ENCODE measurements around the gene EXOC7. TPM values are rescaled to one million over a fixed set of nuclear protein-coding genes. Genes with fewer than 3 reads are reported as not detected.

Gene EXOC7
- total RNA-seq, 2 experiments from 2014 or later = 163 to 164 TPM

DNA sequence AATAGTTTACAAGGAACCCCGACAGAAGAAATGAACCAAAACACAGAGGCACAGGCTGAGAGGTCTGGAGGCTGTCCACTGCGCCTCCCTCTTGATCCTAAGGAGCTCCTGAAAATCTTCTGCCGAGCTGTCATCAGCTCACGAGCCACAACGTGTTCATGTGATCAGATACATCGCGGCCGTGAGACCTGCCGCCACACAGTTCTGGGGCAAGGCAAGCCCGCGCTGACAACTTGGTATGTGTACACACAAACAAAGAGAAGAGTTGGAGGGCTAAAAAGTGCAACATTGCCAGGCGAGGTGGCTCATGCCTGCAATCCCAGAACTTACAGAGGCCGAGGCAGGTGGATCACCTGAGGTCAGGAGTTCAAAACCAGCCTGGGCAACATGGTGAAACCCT lies 7.6 kb downstream of the EXOC7 start:
- Mint-ChIP-seq H3K4me3 (no peak overlapping the region), H3K27ac (no peak overlapping the region), H3K27me3 (no peaks in the 10 kb centered on the region), H3K4me1 (peaks cover 7% of the 10 kb centered on the region), H3K36me3 (peaks cover 16% of the 10 kb centered on the region), H3K9me3 (no peaks in the 10 kb centered on the region)
- DNase-seq (no peak), ATAC-seq (ENCODE audit: low read depth) (no peak)
- POLR2A ChIA-PET = interaction anchor here (0.6 kb wide), 1 partner anchor 40 kb away, joined by 6 read pairs; no protein-coding TSS in a partner anchor

DNA sequence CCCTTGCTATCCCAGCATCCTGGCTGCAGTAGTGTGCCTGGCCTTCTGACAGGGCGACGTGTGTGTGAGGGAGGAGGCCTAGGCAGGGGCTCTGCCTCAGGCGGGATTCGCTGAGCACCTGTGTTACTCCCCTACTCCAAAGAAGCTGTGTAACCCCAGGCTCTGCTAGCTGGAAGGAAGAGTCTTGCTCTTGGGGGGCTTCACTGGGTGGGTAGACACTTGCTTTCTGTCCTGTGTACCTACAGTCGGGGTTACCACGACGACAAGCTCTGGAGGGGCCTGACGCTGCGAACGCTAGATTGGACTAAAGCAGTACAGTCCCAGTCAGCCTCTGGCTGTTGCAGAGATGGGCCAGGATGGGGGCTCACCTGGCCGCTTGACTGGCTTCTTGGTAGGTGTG lies 9.5 kb downstream of the EXOC7 start:
- no peak for ATAC-seq (ENCODE audit: low read depth)
- POLR2A ChIA-PET = no interaction called here
- Mint-ChIP-seq H3K4me1 (peaks cover 4% of the 10 kb centered on the region), H3K4me3 (no peak overlapping the region), H3K27me3 (no peaks in the 10 kb centered on the region), H3K27ac (no peak overlapping the region), H3K36me3 (peaks cover 13% of the 10 kb centered on the region), H3K9me3 (no peaks in the 10 kb centered on the region)
- no peak for DNase-seq

DNA sequence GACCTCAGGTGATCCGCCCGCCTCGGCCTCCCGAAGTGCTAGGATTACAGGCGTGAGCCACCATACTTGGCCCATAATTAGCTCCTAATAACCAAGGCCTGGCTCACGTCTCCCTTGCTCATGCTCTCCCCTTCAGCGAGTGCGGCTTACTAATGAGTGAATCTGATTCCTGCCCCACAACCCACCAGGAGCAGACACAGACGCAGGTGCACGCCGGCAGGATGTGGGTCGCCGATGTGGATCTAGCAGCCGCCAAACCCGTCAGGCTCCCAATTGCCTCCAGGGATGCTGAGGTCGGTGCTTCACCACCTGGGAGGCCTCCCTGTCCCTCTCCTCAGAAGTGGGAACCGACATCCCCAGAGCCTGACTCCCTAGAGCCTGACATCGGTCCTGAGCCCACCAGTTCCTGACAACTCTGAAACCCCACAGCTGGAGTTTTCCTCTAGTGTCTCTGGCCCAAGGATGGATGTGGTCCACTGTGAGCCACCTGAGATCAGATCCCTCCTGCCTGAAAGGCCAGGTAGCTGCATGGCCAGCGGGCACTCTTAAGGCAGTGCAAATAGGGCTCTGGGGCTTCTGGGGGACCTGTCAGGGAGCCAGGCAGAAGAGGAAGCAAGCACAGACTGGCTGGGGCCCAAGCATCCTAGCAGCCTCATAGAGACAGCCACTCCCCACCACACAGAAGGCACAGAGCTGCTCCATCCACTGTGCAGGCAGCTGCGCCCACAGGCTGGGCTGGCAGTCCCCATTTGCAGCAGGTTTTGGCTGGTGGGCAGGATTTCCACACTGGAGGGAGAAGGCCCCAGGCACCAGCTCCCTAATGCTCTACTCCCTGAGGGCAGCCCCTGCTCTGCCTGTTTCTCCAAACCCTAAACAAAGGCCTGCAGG lies 10.8 kb downstream of the EXOC7 start:
- no peak for DNase-seq
- peaks cover 13% of the 10 kb centered on the region for H3K36me3 Mint-ChIP-seq
- H3K4me1 Mint-ChIP-seq = peaks cover 4% of the 10 kb centered on the region
- ATAC-seq (ENCODE audit: low read depth) = no peak
- H3K27ac Mint-ChIP-seq = no peak overlapping the region
- no peaks in the 10 kb centered on the region for H3K27me3 Mint-ChIP-seq
- H3K9me3 Mint-ChIP-seq = no peaks in the 10 kb centered on the region
- POLR2A ChIA-PET = interaction anchor here (0.8 to 1.1 kb wide), 2 partner anchors 13 to 195 kb away, joined by 3 read pairs; no protein-coding TSS in a partner anchor
- H3K4me3 Mint-ChIP-seq = no peak overlapping the region

DNA sequence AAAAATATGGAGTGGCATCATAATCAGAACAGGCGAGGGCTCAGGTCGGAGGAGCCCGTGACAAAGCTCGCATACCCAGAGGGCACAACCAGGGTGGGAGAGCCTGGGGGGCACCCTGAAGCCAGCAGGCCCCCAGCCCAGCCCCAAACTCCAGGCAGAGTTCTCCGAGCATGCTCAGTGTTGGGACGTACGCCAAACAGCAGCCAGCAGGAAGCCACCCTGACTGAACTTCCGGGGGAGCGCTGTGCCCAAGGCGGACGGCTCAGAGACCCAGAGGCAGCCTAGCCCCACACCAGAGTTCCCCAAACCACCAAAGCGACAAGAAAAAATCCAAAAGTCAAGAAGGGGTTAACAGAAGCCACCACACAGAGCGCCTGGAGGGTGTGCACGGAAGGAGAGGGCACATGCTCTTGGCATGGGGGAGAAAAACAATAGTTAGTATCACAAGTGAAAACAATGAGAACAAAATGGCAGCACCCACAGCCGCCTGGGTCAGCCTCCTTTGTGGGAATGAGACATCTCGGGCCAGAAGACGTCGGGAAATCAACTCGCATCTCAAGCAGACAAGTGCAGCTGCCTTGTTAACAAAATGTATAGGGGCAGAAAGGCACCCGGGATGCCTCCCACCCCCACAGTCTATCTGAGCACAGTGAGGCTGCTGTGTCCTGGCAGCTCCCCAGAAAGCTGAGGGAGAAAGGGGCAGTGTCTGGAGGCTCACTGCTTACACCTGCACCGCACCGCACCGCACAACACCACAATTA lies 11.9 kb downstream of the EXOC7 start:
- H3K4me1 Mint-ChIP-seq = peaks cover 4% of the 10 kb centered on the region
- no peaks in the 10 kb centered on the region for H3K27me3 Mint-ChIP-seq
- POLR2A ChIA-PET = no interaction called here
- H3K36me3 Mint-ChIP-seq = peaks cover 11% of the 10 kb centered on the region
- H3K27ac Mint-ChIP-seq = peak overlapping the region; percentile 87
- H3K4me3 Mint-ChIP-seq = peak overlapping the region; percentile 50
- ATAC-seq (ENCODE audit: low read depth) (peak; percentile 37), DNase-seq (no peak)
- no peaks in the 10 kb centered on the region for H3K9me3 Mint-ChIP-seq

DNA sequence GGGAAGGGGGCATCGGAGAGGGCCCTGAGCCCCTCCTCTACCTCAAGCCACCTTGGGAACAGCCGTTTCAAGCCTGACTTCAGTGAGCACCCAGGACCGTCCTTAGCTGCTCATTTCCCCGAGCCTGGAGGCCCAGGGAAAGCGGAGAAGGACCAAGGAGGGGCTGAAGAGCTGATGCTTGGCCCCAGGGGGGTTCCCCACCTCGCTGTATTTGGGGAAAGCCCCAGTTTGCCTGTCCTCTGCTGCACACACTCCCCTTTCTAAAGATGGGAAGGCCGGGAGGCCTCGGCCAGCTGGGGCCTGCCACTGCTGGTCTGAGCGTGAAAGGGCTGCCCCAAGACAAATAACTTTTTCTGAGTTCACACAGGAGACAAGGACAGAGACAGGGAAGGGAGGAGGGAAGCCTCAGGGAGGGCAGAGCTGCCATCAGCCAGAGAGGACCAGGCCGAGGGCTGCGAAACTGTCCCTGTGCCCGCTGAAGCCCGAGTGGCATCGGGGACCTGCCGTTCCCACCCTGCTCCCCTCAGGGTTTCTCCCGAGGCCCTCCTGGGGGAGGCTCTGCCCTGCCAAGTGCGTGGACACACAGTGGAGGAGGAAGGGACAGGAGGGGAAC lies 13.0 kb downstream of the EXOC7 start:
- peaks cover 7% of the 10 kb centered on the region for H3K36me3 Mint-ChIP-seq
- no peaks in the 10 kb centered on the region for H3K9me3 Mint-ChIP-seq
- H3K4me1 Mint-ChIP-seq = peaks cover under 1% of the 10 kb centered on the region
- H3K4me3 Mint-ChIP-seq = no peak overlapping the region
- DNase-seq (no peak), ATAC-seq (ENCODE audit: low read depth) (no peak)
- POLR2A ChIA-PET = interaction anchor here (0.6 kb wide), 1 partner anchor 399 kb away, joined by 4 read pairs; no protein-coding TSS in a partner anchor
- no peaks in the 10 kb centered on the region for H3K27me3 Mint-ChIP-seq
- H3K27ac Mint-ChIP-seq = no peak overlapping the region

GRCh38 chr17:76089680-76090516 lies 13.7 kb downstream of the EXOC7 start:
- Mint-ChIP-seq H3K4me1 (no peaks in the 10 kb centered on the region), H3K27me3 (no peaks in the 10 kb centered on the region), H3K36me3 (peaks cover 5% of the 10 kb centered on the region), H3K4me3 (no peak overlapping the region), H3K27ac (no peak overlapping the region), H3K9me3 (no peaks in the 10 kb centered on the region)
- POLR2A ChIA-PET = interaction anchor here (0.6 kb wide), 1 partner anchor 399 kb away, joined by 4 read pairs; no protein-coding TSS in a partner anchor
- ATAC-seq (ENCODE audit: low read depth) (no peak), DNase-seq (no peak)

- Mint-ChIP-seq H3K36me3 (peaks cover 9% of the 10 kb centered on the region), H3K27ac (no peak overlapping the region), H3K4me1 (no peaks in the 10 kb centered on the region), H3K4me3 (no peak overlapping the region), H3K9me3 (no peaks in the 10 kb centered on the region), H3K27me3 (no peaks in the 10 kb centered on the region)
- DNase-seq (no peak), ATAC-seq (ENCODE audit: low read depth) (no peak)
- POLR2A ChIA-PET = interaction anchor here (0.6 kb wide), 1 partner anchor 40 kb away, joined by 5 read pairs; no protein-coding TSS in a partner anchor
These were observed 14.6 kb downstream of the EXOC7 start for GRCh38 chr17:76088868-76089576.

GRCh38 chr17:76088041-76088867 lies 15.3 kb downstream of the EXOC7 start:
- no peaks in the 10 kb centered on the region for H3K4me1 Mint-ChIP-seq
- ATAC-seq (ENCODE audit: low read depth) = no peak
- H3K4me3 Mint-ChIP-seq = no peak overlapping the region
- peaks cover 6% of the 10 kb centered on the region for H3K36me3 Mint-ChIP-seq
- POLR2A ChIA-PET = interaction anchor here (0.6 kb wide), 1 partner anchor 41 kb away, joined by 5 read pairs; no protein-coding TSS in a partner anchor
- H3K27me3 Mint-ChIP-seq = no peaks in the 10 kb centered on the region
- no peaks in the 10 kb centered on the region for H3K9me3 Mint-ChIP-seq
- no peak overlapping the region for H3K27ac Mint-ChIP-seq
- DNase-seq = no peak

GRCh38 chr17:76087531-76087930 lies 16.1 kb downstream of the EXOC7 start:
- POLR2A ChIA-PET = no interaction called here
- H3K36me3 Mint-ChIP-seq = peaks cover 6% of the 10 kb centered on the region
- no peaks in the 10 kb centered on the region for H3K4me1 Mint-ChIP-seq
- no peak for DNase-seq
- no peaks in the 10 kb centered on the region for H3K9me3 Mint-ChIP-seq
- no peak overlapping the region for H3K4me3 Mint-ChIP-seq
- ATAC-seq (ENCODE audit: low read depth) = no peak
- no peaks in the 10 kb centered on the region for H3K27me3 Mint-ChIP-seq
- no peak overlapping the region for H3K27ac Mint-ChIP-seq

- Mint-ChIP-seq H3K27me3 (no peaks in the 10 kb centered on the region), H3K4me1 (no peaks in the 10 kb centered on the region), H3K4me3 (no peak overlapping the region), H3K9me3 (no peaks in the 10 kb centered on the region), H3K27ac (peak overlapping the region; percentile 42), H3K36me3 (peaks cover 6% of the 10 kb centered on the region)
- POLR2A ChIA-PET = no interaction called here
- DNase-seq (no peak), ATAC-seq (ENCODE audit: low read depth) (no peak)
These were observed 17.2 kb downstream of the EXOC7 start for GRCh38 chr17:76086384-76086783.

GRCh38 chr17:76085731-76086366 lies 17.7 kb downstream of the EXOC7 start:
- no peak overlapping the region for H3K4me3 Mint-ChIP-seq
- no peaks in the 10 kb centered on the region for H3K27me3 Mint-ChIP-seq
- H3K27ac Mint-ChIP-seq = no peak overlapping the region
- POLR2A ChIA-PET = interaction anchor here (1.0 kb wide), 1 partner anchor 9 kb away, joined by 3 read pairs; no protein-coding TSS in a partner anchor
- no peaks in the 10 kb centered on the region for H3K9me3 Mint-ChIP-seq
- H3K36me3 Mint-ChIP-seq = peaks cover 6% of the 10 kb centered on the region
- DNase-seq = no peak
- no peak for ATAC-seq (ENCODE audit: low read depth)
- no peaks in the 10 kb centered on the region for H3K4me1 Mint-ChIP-seq

All from activated naive CD8-positive, alpha-beta T cell treated with anti-CD3 and anti-CD28 coated beads, Interleukin-2, amount 10 ng/mL, durations not matched to agents 7 days and 5 days (primary cell).